Cardiac muscle cell (in vitro differentiated cells and primary cell): ENCODE measurements around the gene FRMD3. TPM values are rescaled to one million over a fixed set of nuclear protein-coding genes. Genes with fewer than 3 reads are reported as not detected.

ENCODE experiments used
- DNase-seq, 2 donors: peaks; one replicate each; pipeline versions ENCODE4 v3.0.0 to v3.0.0-alpha.2; 2010 to 2017; ENCODE audit warnings: low read depth in 1 of 2, low spot score in 1 of 2
- H3K27ac ChIP-seq: fragments of 200-600 bp; sonication (generic); 2 replicates; pipeline ENCODE4 v1.5.1; 2016
- H3K27me3 ChIP-seq: fragments of 200-600 bp; sonication (generic); 2 replicates; pipeline ENCODE4 v1.6.0; 2016; ENCODE audit warnings: control low read depth
- H3K36me3 ChIP-seq: fragments of 200-600 bp; sonication (generic); 2 replicates; pipeline ENCODE4 v1.5.1; 2016; ENCODE audit warnings: control low read depth
- H3K4me1 ChIP-seq: fragments of 200-600 bp; sonication (generic); 2 replicates; pipeline ENCODE4 v1.8.1; 2017; ENCODE audit warnings: low read depth, mild to moderate bottlenecking, mixed run types
- H3K4me3 ChIP-seq: fragments of 200-600 bp; sonication (generic); 2 replicates; pipeline ENCODE4 v1.5.1; 2016; ENCODE audit warnings: mild to moderate bottlenecking
- H3K9me3 ChIP-seq: fragments of 200-600 bp; sonication (generic); 2 replicates; pipeline ENCODE4 v1.5.1; 2017; ENCODE audit warnings: low read depth, mild to moderate bottlenecking, control low read depth
- CTCF ChIP-seq: IDR thresholded peaks from 2 replicates; pipeline ENCODE4 v1.5.1; 2012; ENCODE audit warnings: low read depth, mild to moderate bottlenecking, low read length
- polyA plus RNA-seq: library from polyadenylated mRNA; unstranded; fragments of >200 nt; fragmentation: Nextera tagmentation; extraction: Ambion mirVana; gene quantifications from 2 replicates; pipeline ENCODE4 v1.2.1, GENCODE V29; 2016
- total RNA-seq: library from RNA; depleted of rRNA; stranded (reverse); fragments of >200 nt; gene quantifications from 2 replicates; pipeline ENCODE4 v1.2.3, GENCODE V29; 2016

The FRMD3 gene
- total and polyA plus RNA-seq, 2 experiments from 2014 or later = 61.5 to 66.4 TPM

DNA sequence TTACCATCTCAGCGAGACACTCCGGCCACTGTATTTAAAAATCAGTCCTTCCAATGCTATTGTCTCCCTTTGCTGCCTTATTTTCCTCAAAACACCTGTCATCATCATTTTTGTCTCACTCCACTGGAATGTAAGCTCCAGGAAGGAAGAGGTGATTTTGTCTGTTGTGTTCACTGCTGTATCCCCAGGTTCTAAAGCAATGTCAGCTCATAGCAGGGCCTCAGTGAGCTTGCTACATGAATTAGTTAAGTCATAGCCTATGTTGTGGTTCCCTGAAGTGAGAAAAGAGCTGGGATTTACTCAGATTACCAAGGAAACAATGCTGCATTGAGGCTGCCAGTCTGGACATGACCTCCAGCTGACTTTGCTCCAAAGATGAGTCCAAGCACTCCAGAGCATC, 337.7 kb downstream of the FRMD3 start:
- no peak for DNase-seq
- TF ChIP-seq CTCF = no peak
- H3K9me3 ChIP-seq = no peaks in the 10 kb centered on the region
- H3K27ac ChIP-seq = no peak overlapping the region
- no peaks in the 10 kb centered on the region for H3K36me3 ChIP-seq
- H3K4me3 ChIP-seq = no peak overlapping the region
- H3K27me3 ChIP-seq = no peaks in the 10 kb centered on the region
- peaks cover 7% of the 10 kb centered on the region for H3K4me1 ChIP-seq

GRCh38 chr9:83199832-83200231, 338.4 kb downstream of the FRMD3 start:
- Histone ChIP-seq H3K4me1 (peaks cover 7% of the 10 kb centered on the region), H3K36me3 (no peaks in the 10 kb centered on the region), H3K9me3 (no peaks in the 10 kb centered on the region), H3K27ac (no peak overlapping the region), H3K4me3 (no peak overlapping the region), H3K27me3 (no peaks in the 10 kb centered on the region)
- DNase-seq = no peak
- TF ChIP-seq CTCF = no peak

- no peaks in the 10 kb centered on the region for H3K27me3 ChIP-seq
- TF ChIP-seq CTCF = peak; percentile 67
- DNase-seq = peak; percentile 62 to 69
- H3K4me1 ChIP-seq = peaks cover 7% of the 10 kb centered on the region
- no peak overlapping the region for H3K4me3 ChIP-seq
- no peak overlapping the region for H3K27ac ChIP-seq
- H3K9me3 ChIP-seq = no peaks in the 10 kb centered on the region
- no peaks in the 10 kb centered on the region for H3K36me3 ChIP-seq
Measured at GRCh38 chr9:83199240-83199639, 339.0 kb downstream of the FRMD3 start.

DNA sequence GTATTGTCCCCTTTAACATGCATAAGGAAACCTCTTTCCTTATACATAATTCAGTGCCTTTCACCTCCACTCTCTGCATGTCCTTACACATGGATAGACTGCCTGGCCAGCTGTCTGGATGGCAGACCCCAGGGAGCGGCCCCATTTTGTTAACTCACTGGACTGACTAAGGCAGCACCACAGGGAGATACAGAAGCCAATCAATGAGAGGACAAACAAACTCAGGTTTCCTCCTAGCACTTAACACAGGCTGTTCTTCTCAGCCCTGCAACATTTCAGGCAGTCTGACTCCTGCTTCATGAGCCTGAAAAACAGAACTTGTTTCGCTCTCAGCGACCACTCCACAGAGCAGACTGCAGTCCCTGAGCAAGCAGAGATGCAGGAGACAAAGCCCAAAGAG, 339.8 kb downstream of the FRMD3 start:
- no peaks in the 10 kb centered on the region for H3K27me3 ChIP-seq
- H3K4me3 ChIP-seq = no peak overlapping the region
- H3K36me3 ChIP-seq = no peaks in the 10 kb centered on the region
- no peaks in the 10 kb centered on the region for H3K9me3 ChIP-seq
- no peak for TF ChIP-seq CTCF
- H3K27ac ChIP-seq = peak overlapping the region; percentile 32
- peaks cover 7% of the 10 kb centered on the region for H3K4me1 ChIP-seq
- peak in 1 of 2 donors; percentile 21 for DNase-seq

DNA sequence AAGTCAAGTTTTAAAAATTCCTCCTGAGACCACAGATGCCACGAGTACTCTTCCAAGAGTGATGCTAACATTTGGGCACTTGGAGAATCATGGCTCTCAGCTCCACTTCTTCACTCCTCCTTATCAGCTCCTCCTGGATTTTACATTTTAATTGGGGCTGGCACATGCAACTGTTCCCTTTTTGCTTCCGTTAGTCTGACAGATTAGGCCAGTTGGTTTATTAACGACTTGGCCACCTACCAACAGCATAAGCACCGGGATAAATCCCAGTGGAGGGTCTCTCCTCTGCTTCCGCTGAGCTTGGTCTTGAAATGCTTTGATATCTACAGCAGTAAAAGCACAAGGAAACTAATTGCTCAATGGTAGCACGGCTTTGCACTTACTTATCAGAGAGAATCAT, 340.6 kb downstream of the FRMD3 start:
- TF ChIP-seq CTCF = no peak
- Histone ChIP-seq H3K27ac (no peak overlapping the region), H3K36me3 (no peaks in the 10 kb centered on the region), H3K4me3 (no peak overlapping the region), H3K4me1 (peaks cover 7% of the 10 kb centered on the region), H3K27me3 (no peaks in the 10 kb centered on the region), H3K9me3 (no peaks in the 10 kb centered on the region)
- DNase-seq = no peak

GRCh38 chr9:83196946-83197345, 341.3 kb downstream of the FRMD3 start:
- Histone ChIP-seq H3K36me3 (no peaks in the 10 kb centered on the region), H3K4me1 (peaks cover 7% of the 10 kb centered on the region), H3K27ac (no peak overlapping the region), H3K4me3 (no peak overlapping the region), H3K27me3 (no peaks in the 10 kb centered on the region), H3K9me3 (no peaks in the 10 kb centered on the region)
- no peak for TF ChIP-seq CTCF
- no peak for DNase-seq
